DMS53 (cell line): ENCODE results near the gene CD68.
"Not testable (repeated sequence)": the region's sequence is repeated elsewhere in the genome, so short reads cannot be mapped to it uniquely, and the experiment has no call there.

Experiments
- DNase-seq: peaks from one replicate; lab custom pipeline; 2025; lab: John Stamatoyannopoulos, UW

Gene CD68

GRCh38 chr17:7613769-7614424 is 34.5 kb downstream of the CD68 start:
- DNase-seq = no peak

- peak; percentile 100 for DNase-seq
Measured at GRCh38 chr17:7614425-7615264, 35.2 kb downstream of the CD68 start, which contains the start of gene FXR2. Gene FXR2 (minus strand): TSS chr17:7614897. CDS start chr17:7614532, 365 bp downstream.

- DNase-seq = no peak
Measured at GRCh38 chr17:7615265-7615747, 35.9 kb downstream of the CD68 start.

- DNase-seq = no peak
Measured at GRCh38 chr17:7618608-7619007, 39.2 kb downstream of the CD68 start.

GRCh38 chr17:7620835-7621234 is 41.4 kb downstream of the CD68 start:
- DNase-seq = no peak

- DNase-seq = no peak
Measured at GRCh38 chr17:7623661-7624060, 44.2 kb downstream of the CD68 start.

GRCh38 chr17:7625749-7626148 is 46.3 kb downstream of the CD68 start:
- not testable (repeated sequence) for DNase-seq

GRCh38 chr17:7626307-7626706 is 46.9 kb downstream of the CD68 start:
- DNase-seq = no peak

- no peak for DNase-seq
Measured at GRCh38 chr17:7626956-7627249, 47.5 kb downstream of the CD68 start.

GRCh38 chr17:7627250-7628121 is 48.0 kb downstream of the CD68 start, which contains the start of gene SAT2:
Gene SAT2 (minus strand): TSS chr17:7627821. CDS start chr17:7627635, 186 bp downstream.
- DNase-seq = peak; percentile 96

- no peak for DNase-seq
Measured at GRCh38 chr17:7629939-7630571, 50.6 kb downstream of the CD68 start, which contains the start of gene SHBG. Gene SHBG (plus strand): TSS chr17:7630135. CDS start chr17:7630173, 38 bp downstream.
